Adipocyte (in vitro differentiated cells): ENCODE data around the gene FBXW5.
A peak's percentile ranks its signal among the peaks of the same experiment; 100 is the strongest.

ENCODE experiments used
- DNase-seq: peaks from one replicate; pipeline ENCODE4 v3.0.0-alpha.2; 2015; ENCODE audit warnings: low read depth
- H3K27me3 ChIP-seq: replicated peaks from 2 replicates; pipeline ENCODE4 v1.7.0; 2013; ENCODE audit warnings: mild to moderate bottlenecking, low read length, moderate library complexity; ENCODE audit not compliant: control insufficient read depth, insufficient read depth
- H3K36me3 ChIP-seq: 2 replicates; pipeline ENCODE4 v1.7.0; 2013; ENCODE audit warnings: low read length, mild to moderate bottlenecking, moderate library complexity; ENCODE audit not compliant: control insufficient read depth, insufficient read depth, severe bottlenecking
- H3K4me1 ChIP-seq: 2 replicates; pipeline ENCODE4 v1.7.0; 2013; ENCODE audit warnings: mild to moderate bottlenecking, low read length, moderate library complexity; ENCODE audit not compliant: control insufficient read depth, insufficient read depth
- H3K4me3 ChIP-seq: 2 replicates; pipeline ENCODE4 v1.7.0; 2013; ENCODE audit warnings: mild to moderate bottlenecking, low read length, moderate library complexity
- H3K9ac ChIP-seq: 2 replicates; pipeline ENCODE4 v1.7.0; 2013; ENCODE audit warnings: mild to moderate bottlenecking, low read length, moderate library complexity
- H3K9me3 ChIP-seq: 2 replicates; pipeline ENCODE4 v1.7.0; 2013; ENCODE audit warnings: mild to moderate bottlenecking, low read length, moderate library complexity; ENCODE audit not compliant: control insufficient read depth

FBXW5 gene

GRCh38 chr9:136964833-136965422, 20.4 kb upstream of the FBXW5 start:
- no peak overlapping the region for H3K4me3 ChIP-seq
- no peaks in the 10 kb centered on the region for H3K36me3 ChIP-seq
- peaks cover 9% of the 10 kb centered on the region for H3K27me3 ChIP-seq
- H3K9me3 ChIP-seq: no peaks in the 10 kb centered on the region
- peaks cover 6% of the 10 kb centered on the region for H3K4me1 ChIP-seq
- DNase-seq: no peak
- no peak overlapping the region for H3K9ac ChIP-seq

GRCh38 chr9:136964171-136964689, 19.7 kb upstream of the FBXW5 start:
- no peaks in the 10 kb centered on the region for H3K36me3 ChIP-seq
- H3K9ac ChIP-seq: no peak overlapping the region

GRCh38 chr9:136963751-136964150, 19.2 kb upstream of the FBXW5 start:
- H3K36me3 ChIP-seq: no peaks in the 10 kb centered on the region
- peaks cover 9% of the 10 kb centered on the region for H3K27me3 ChIP-seq
- H3K4me1 ChIP-seq: peaks cover 6% of the 10 kb centered on the region
- H3K9me3 ChIP-seq: no peaks in the 10 kb centered on the region
- H3K4me3 ChIP-seq: no peak overlapping the region
- no peak overlapping the region for H3K9ac ChIP-seq
- no peak for DNase-seq

More at GRCh38 chr9:136964171-136964689, 19.7 kb upstream of the FBXW5 start:
- H3K4me3 ChIP-seq: no peak overlapping the region
- no peaks in the 10 kb centered on the region for H3K9me3 ChIP-seq
- peaks cover 9% of the 10 kb centered on the region for H3K27me3 ChIP-seq
- DNase-seq: no peak
- H3K4me1 ChIP-seq: peaks cover 6% of the 10 kb centered on the region

- Histone ChIP-seq H3K9me3 (no peaks in the 10 kb centered on the region), H3K36me3 (no peaks in the 10 kb centered on the region), H3K9ac (no peak overlapping the region), H3K4me3 (no peak overlapping the region), H3K27me3 (peaks cover 9% of the 10 kb centered on the region), H3K4me1 (peaks cover 6% of the 10 kb centered on the region)
- no peak for DNase-seq
Measured at GRCh38 chr9:136963341-136963740, 18.8 kb upstream of the FBXW5 start.

GRCh38 chr9:136962701-136963248, 18.2 kb upstream of the FBXW5 start:
- H3K9me3 ChIP-seq: no peaks in the 10 kb centered on the region
- DNase-seq: no peak
- no peak overlapping the region for H3K4me3 ChIP-seq
- no peak overlapping the region for H3K9ac ChIP-seq
- H3K4me1 ChIP-seq: peaks cover 6% of the 10 kb centered on the region
- H3K36me3 ChIP-seq: no peaks in the 10 kb centered on the region
- H3K27me3 ChIP-seq: peaks cover 9% of the 10 kb centered on the region

- no peak for DNase-seq
- Histone ChIP-seq H3K36me3 (no peaks in the 10 kb centered on the region), H3K4me3 (no peak overlapping the region), H3K9me3 (no peaks in the 10 kb centered on the region), H3K4me1 (peaks cover 6% of the 10 kb centered on the region), H3K9ac (peak overlapping the region; percentile 49), H3K27me3 (peaks cover 9% of the 10 kb centered on the region)
Measured at GRCh38 chr9:136962163-136962562, 17.6 kb upstream of the FBXW5 start.

GRCh38 chr9:136961279-136962065, 16.9 kb upstream of the FBXW5 start:
- H3K27me3 ChIP-seq: peaks cover 9% of the 10 kb centered on the region
- no peaks in the 10 kb centered on the region for H3K9me3 ChIP-seq
- H3K36me3 ChIP-seq: no peaks in the 10 kb centered on the region
- H3K4me3 ChIP-seq: no peak overlapping the region
- H3K9ac ChIP-seq: peak overlapping the region; percentile 49
- no peak for DNase-seq
- H3K4me1 ChIP-seq: peaks cover 6% of the 10 kb centered on the region

- Histone ChIP-seq H3K4me3 (no peak overlapping the region), H3K36me3 (no peaks in the 10 kb centered on the region), H3K4me1 (peaks cover 6% of the 10 kb centered on the region), H3K9ac (peak overlapping the region; percentile 49), H3K27me3 (peaks cover 9% of the 10 kb centered on the region), H3K9me3 (no peaks in the 10 kb centered on the region)
- DNase-seq: no peak
Measured at GRCh38 chr9:136960938-136961275, 16.4 kb upstream of the FBXW5 start.

- H3K4me3 ChIP-seq: no peak overlapping the region
- peaks cover 6% of the 10 kb centered on the region for H3K4me1 ChIP-seq
- no peaks in the 10 kb centered on the region for H3K9me3 ChIP-seq
- no peak for DNase-seq
- H3K9ac ChIP-seq: no peak overlapping the region
- H3K36me3 ChIP-seq: no peaks in the 10 kb centered on the region
- H3K27me3 ChIP-seq: peaks cover 10% of the 10 kb centered on the region
Measured at GRCh38 chr9:136960212-136960937, 15.8 kb upstream of the FBXW5 start.

- Histone ChIP-seq H3K9me3 (no peaks in the 10 kb centered on the region), H3K4me1 (peaks cover 6% of the 10 kb centered on the region), H3K36me3 (no peaks in the 10 kb centered on the region), H3K9ac (no peak overlapping the region), H3K4me3 (no peak overlapping the region), H3K27me3 (peaks cover 17% of the 10 kb centered on the region)
- no peak for DNase-seq
Measured at GRCh38 chr9:136958898-136959850, 14.6 kb upstream of the FBXW5 start.
